Vagina (tissue), 2 donors: Measurements from ENCODE around the gene EPB41L2.

Experiments used
- POLR2A ChIP-seq, 2 donors: fragments of 450-650 bp; IDR thresholded peaks; one replicate each; pipeline ENCODE4 v1.6.1; 2017; ENCODE audit warnings: antibody characterized with exemption in 2 of 2, mild to moderate bottlenecking in 2 of 2, moderate library complexity in 2 of 2
- TF ChIP-seq, protein P1 (sequence below), 3 experiments: fragments of 450-650 bp in 2 of 3; fragments of 200-600 bp in 1 of 3; sonication (generic) in 1 of 3; IDR thresholded peaks; one replicate each; pipeline ENCODE4 v1.5.1; 2017 to 2019; ENCODE audit warnings: antibody characterized with exemption in 3 of 3, mild to moderate bottlenecking in 2 of 3, moderate library complexity in 2 of 3

DNA sequence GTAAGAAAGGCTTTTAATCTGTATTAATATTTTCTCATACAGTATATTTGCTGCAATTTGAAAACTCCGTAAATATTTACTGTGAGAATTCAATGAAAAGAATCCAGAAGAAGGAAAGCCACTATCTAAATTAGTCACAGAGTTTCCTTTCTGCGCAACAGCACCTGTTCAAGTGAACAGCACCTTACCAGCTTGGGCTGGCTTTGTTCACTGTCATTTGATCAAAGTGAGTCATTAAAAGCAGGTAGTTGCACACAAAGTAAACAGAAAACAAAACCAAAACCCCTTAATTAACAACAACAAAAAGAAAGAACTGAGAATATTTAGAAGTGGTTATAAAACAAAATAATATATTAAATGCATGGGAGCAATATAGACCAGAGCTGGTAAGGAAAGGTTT, 223.0 kb downstream of the EPB41L2 start:
- TF ChIP-seq, protein P1, sequence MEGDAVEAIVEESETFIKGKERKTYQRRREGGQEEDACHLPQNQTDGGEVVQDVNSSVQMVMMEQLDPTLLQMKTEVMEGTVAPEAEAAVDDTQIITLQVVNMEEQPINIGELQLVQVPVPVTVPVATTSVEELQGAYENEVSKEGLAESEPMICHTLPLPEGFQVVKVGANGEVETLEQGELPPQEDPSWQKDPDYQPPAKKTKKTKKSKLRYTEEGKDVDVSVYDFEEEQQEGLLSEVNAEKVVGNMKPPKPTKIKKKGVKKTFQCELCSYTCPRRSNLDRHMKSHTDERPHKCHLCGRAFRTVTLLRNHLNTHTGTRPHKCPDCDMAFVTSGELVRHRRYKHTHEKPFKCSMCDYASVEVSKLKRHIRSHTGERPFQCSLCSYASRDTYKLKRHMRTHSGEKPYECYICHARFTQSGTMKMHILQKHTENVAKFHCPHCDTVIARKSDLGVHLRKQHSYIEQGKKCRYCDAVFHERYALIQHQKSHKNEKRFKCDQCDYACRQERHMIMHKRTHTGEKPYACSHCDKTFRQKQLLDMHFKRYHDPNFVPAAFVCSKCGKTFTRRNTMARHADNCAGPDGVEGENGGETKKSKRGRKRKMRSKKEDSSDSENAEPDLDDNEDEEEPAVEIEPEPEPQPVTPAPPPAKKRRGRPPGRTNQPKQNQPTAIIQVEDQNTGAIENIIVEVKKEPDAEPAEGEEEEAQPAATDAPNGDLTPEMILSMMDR (IDR thresholded peaks at IDR 0.05): no peak
- TF ChIP-seq POLR2A (IDR thresholded peaks at IDR 0.05): no peak
